Measurements from ENCODE around the gene OR2T34.
"Not testable (repeated sequence)": the region's sequence is repeated elsewhere in the genome, so short reads cannot be mapped to it uniquely, and the experiment has no call there.

Gene OR2T34

DNA sequence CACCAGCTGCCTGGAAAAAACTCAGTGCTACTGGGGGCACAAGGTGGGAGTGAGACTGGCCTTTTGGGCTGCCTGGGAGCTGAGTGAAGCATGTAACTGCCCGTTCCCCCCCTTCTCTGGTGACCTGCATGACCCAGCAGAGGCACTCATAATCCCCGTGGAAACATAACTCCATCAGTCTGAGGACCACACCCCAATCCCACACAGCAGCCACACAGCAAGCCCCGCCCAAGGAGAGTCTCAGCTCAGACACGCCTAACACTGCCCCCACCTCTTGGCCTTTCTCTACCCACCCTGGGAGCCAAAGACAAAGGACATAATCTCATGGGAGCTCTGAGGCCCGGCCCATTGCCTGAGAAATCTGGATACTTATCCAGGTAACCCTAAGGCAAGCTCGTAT lies 23.5 kb downstream of the OR2T34 start:
- not testable (repeated sequence) for DNase-seq

DNA sequence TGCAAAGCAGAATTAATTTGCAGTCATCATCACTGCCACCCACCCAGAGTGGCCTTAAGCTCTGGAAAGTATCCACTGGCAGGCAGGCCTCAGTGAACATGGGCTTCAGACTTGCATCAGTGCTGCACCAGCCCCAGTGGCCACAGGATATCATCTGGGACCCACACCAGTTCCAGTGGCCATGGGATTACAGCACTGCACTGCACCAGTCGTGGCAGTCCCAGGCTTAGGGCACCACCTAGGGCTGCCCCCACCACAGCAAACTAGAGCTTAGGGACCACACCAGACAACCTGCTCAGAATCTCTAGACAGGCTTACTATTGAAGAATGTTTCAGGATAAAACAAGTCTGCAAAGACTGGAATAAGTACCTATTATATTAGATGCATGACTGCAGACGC lies 27.2 kb downstream of the OR2T34 start:
- DNase-seq = not testable (repeated sequence)

DNA sequence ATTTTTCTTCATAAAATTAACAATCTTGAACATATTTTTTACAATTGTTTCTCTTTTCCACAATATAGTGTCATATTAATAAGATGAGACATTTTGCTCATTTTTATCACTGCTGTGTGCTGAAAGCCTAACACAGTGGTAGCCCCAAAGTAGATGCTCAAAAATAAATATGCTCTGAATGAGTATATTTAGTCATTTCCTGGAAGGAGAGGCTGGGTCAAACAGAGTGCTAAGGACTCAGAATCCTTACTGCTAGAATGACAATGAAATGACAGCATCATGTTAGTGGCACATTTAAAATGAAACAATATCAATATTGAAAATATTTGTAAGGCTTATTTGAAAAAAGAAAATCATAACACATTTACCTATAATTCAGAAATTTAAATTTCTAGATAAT lies 37.1 kb downstream of the OR2T34 start:
- DNase-seq = not testable (repeated sequence)

All from DMS53 (cell line).